ENCODE measurements around the gene KANSL1. TPM values are rescaled to one million over a fixed set of nuclear protein-coding genes. Genes with fewer than 3 reads are reported as not detected.
A peak's percentile ranks its signal among the peaks of the same experiment; 100 is the strongest.

Gene KANSL1
- total and polyA plus RNA-seq, 8 donors, result 24.6 to 86.6 (median 48.2) TPM

- H3K4me3 ChIP-seq, result no peak overlapping the region
- no peaks in the 10 kb centered on the region for H3K9me3 ChIP-seq
- WGBS, 2 donors, result 26 to 39% methylated on average over 2 of the region's 2 CpGs
- H3K27me3 ChIP-seq, result no peaks in the 10 kb centered on the region
- intact Hi-C loops (cut with DNase I), result loop anchor here in 1 of 3 donors (10.0 kb wide), 1 partner anchor 122 kb away; no protein-coding TSS in a partner anchor
- FAIRE-seq (no peak), DNase-seq (no peak), ATAC-seq (peak in 2 of 4 donors; percentile 33 to 36)
- peaks cover 3 to 21% (median 8%) of the 10 kb centered on the region in 3 donors for H3K36me3 ChIP-seq
- no peak for TF ChIP-seq CTCF (IDR thresholded peaks at IDR 0.05)
- peaks cover 26 to 41% (median 28%) of the 10 kb centered on the region in 3 donors for H3K4me1 ChIP-seq
- peak overlapping the region in 1 of 4 donors; percentile 28 for H3K27ac ChIP-seq
These were observed 130.0 kb downstream of the KANSL1 start for GRCh38 chr17:46063241-46063640.

- peak in 1 of 4 donors; percentile 36 for TF ChIP-seq CTCF (IDR thresholded peaks at IDR 0.05)
- DNase-seq, result no peak
- no peaks in the 10 kb centered on the region for H3K9me3 ChIP-seq
- H3K36me3 ChIP-seq, result peaks cover 0 to 10% (median 8%) of the 10 kb centered on the region in 3 donors
- FAIRE-seq, result no peak
- no peak overlapping the region for H3K27ac ChIP-seq
- 89 to 99% methylated on average over 5 of the region's 5 CpGs for WGBS, 2 donors
- H3K4me1 ChIP-seq, result peaks cover 23 to 56% (median 45%) of the 10 kb centered on the region in 3 donors
- no peaks in the 10 kb centered on the region for H3K27me3 ChIP-seq
- H3K4me3 ChIP-seq, result no peak overlapping the region
- intact Hi-C loops (cut with DNase I), result loop anchor here in 1 of 3 donors (10.0 kb wide), 1 partner anchor 123 kb away; no protein-coding TSS in a partner anchor
- ATAC-seq, result peak; percentile 36 to 61 (median 42)
These were observed 131.8 kb downstream of the KANSL1 start for GRCh38 chr17:46061435-46061834.

DNA sequence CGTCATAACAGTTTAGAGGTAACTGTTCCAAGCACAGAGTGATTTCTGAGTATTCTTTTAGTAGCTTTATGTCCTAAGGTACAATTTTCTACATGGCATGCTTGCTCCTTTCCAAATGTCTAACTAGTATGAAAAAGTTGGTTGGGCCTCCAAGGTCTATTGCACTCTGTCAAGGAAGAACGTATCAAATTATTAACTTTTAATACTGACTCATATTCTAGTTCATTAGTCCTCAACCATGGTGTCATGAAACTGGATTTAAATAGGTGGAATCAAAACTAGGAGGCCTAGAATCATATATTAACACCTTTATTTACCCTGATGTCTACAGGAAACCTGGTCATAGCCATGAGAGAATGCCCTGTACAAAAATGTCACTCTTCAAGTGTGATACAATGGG, 132.8 kb downstream of the KANSL1 start:
- Histone ChIP-seq H3K36me3 (peaks cover 0 to 2% (median under 1%) of the 10 kb centered on the region in 3 donors), H3K9me3 (no peaks in the 10 kb centered on the region), H3K27ac (peak overlapping the region in 2 of 4 donors; percentile 17 to 21), H3K4me3 (no peak overlapping the region), H3K4me1 (peaks cover 23 to 61% (median 47%) of the 10 kb centered on the region in 3 donors), H3K27me3 (no peaks in the 10 kb centered on the region)
- DNase-seq (no peak), FAIRE-seq (no peak), ATAC-seq (peak in 3 of 4 donors; percentile 9 to 24 (median 15))
- intact Hi-C loops (cut with DNase I), result loop anchor here in 1 of 3 donors (10.0 kb wide), 1 partner anchor 124 kb away; no protein-coding TSS in a partner anchor
- no peak for TF ChIP-seq CTCF (IDR thresholded peaks at IDR 0.05)
- 46 to 55% methylated on average over 2 of the region's 2 CpGs for WGBS, 2 donors

DNA sequence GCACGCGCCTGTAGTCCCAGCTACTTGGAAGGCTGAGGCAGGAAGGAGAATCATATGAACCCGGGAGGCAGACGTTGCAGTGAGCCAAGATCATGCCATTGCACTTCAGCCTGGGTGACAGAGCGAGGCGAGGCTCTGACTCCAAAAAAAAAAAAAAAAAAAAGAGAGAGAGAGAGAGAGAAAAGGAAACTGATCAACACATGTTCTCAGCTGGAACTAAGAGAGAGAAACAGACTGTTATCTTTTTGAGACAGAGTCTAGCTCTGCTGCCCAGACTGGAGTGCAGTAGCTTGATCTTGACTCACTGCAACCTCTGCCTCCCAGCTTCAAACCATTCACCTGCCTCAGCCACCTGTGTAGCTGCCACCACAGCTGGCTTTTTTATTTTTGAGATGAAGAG, 133.7 kb downstream of the KANSL1 start:
- peaks cover 23 to 57% (median 47%) of the 10 kb centered on the region in 3 donors for H3K4me1 ChIP-seq
- H3K9me3 ChIP-seq, result no peaks in the 10 kb centered on the region
- no peak for FAIRE-seq
- H3K27me3 ChIP-seq, result no peaks in the 10 kb centered on the region
- no peak overlapping the region for H3K4me3 ChIP-seq
- H3K27ac ChIP-seq, result peak overlapping the region in 1 of 4 donors; percentile 21
- 54 to 65% methylated on average over 6 of the region's 6 CpGs for WGBS, 2 donors
- H3K36me3 ChIP-seq, result no peaks in the 10 kb centered on the region
- intact Hi-C loops (cut with DNase I), result loop anchor here in 1 of 3 donors (10.0 kb wide), 2 partner anchors 65 to 105 kb away; no protein-coding TSS in a partner anchor
- TF ChIP-seq CTCF (IDR thresholded peaks at IDR 0.05), result no peak
- DNase-seq, result no peak
- ATAC-seq, result peak in 2 of 4 donors; percentile 8 to 18

DNA sequence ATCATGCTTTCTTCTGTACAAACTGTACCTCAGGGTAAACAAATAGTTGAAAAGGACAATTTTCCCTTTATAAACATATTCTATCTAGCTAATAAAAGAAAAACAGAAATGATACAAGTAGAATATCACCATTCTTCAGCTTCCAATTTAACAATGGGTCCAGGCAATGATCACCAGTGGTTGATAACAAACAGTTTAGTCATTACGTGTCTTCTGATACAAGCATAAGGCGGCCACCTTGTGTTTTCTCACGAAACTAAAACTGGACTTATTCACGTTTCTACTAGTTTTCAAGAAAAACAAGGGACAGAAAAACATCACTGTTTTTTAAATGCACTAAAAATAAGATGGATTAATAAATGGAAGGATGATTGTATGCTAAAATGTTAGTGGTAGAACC, 135.9 kb downstream of the KANSL1 start:
- no peak for TF ChIP-seq CTCF (IDR thresholded peaks at IDR 0.05)

More for the DNA sequence above, 135.9 kb downstream of the KANSL1 start:
- Histone ChIP-seq H3K4me1 (peaks cover 15 to 42% (median 41%) of the 10 kb centered on the region in 3 donors), H3K27me3 (no peaks in the 10 kb centered on the region), H3K27ac (peak overlapping the region in 2 of 4 donors; percentile 55 to 70), H3K4me3 (no peak overlapping the region), H3K36me3 (no peaks in the 10 kb centered on the region), H3K9me3 (no peaks in the 10 kb centered on the region)
- no peak for DNase-seq
- 40 to 42% methylated on average over 4 of the region's 4 CpGs for WGBS, 2 donors
- intact Hi-C loops (cut with DNase I), result loop anchor here in 1 of 3 donors (10.0 kb wide), 2 partner anchors 67 to 107 kb away; no protein-coding TSS in a partner anchor
- no peak for FAIRE-seq
- ATAC-seq, result peak; percentile 44 to 61 (median 58)

Measured in pancreas (tissue), 10 donors.